OCI-LY3 (cell line): ENCODE data around the gene GDF2.

Source experiments
- CTCF ChIP-seq: fragments of 200-600, 300-600 bp; sonication (generic); IDR thresholded peaks from 2 replicates; pipeline ENCODE4 v1.5.1; 2014; ENCODE audit warnings: antibody characterized with exemption, low read length, low read depth
- EZH2phosphoT487 ChIP-seq: fragments of 200-600 bp; shearing (Covaris generic); IDR thresholded peaks from 2 replicates; pipeline ENCODE4 v1.6.1; 2018; ENCODE audit warnings: antibody characterized with exemption, mixed run types, low read depth

DNA sequence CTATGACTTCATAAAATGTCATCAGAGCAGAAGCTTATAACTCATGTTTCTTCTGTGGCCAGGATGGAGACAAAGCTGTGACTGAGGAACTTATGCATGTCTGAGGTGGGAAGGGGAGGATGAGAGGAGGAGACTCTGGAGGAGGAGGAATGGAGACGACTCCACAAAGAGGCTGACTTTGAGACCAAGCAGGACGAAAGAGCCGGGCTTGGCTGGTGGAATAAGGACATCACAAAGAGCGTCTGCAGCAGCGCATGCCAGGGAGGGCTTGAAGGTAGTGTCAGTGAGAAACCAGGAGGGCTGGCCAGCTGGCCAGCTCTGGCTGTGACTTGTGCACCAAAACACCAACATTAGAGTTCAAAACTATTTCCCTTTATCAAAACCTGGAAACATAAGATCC is 6.1 kb upstream of the GDF2 start:
- TF ChIP-seq CTCF, result no peak
- no peak for TF ChIP-seq EZH2phosphoT487
